ENCODE measurements around the gene INSR.

DNA sequence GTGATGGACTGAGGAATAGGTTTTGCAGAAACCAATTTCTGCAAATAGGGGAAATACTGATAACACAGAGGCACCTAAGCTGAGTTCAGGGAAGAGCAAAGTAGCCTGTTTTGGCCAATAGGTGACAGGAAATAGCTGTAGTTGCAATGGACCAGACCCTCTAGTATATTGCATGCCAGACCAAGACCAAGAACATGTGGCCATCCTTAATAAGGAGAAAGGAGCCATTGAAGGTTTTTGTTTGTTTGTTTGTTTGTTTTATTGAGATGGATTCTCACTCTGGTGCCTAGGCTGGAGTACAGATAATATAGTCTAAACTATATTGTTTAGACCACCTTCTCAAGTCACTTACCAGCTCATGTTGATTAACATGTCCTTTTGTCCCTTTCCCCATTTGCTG, 123.2 kb downstream of the INSR start:
- TF ChIP-seq POLR2A (IDR thresholded peaks at IDR 0.05; ENCODE audit: low read length) (no peak), GATA1 (IDR thresholded peaks at IDR 0.05; ENCODE audit: low read depth, low read length) (no peak)
